Activated CD8-positive, alpha-beta T cell treated with anti-CD3 and anti-CD28 coated beads for 36 hours (primary cell): Measurements from ENCODE around the gene PPP1CA. TPM values are rescaled to one million over a fixed set of nuclear protein-coding genes. Genes with fewer than 3 reads are reported as not detected.

ENCODE experiments used
- ATAC-seq: fragments of 200-7000 bp; cut with Tn5 transposase; one replicate; pipeline ENCODE4 v1.10.0; 2021; ENCODE audit warnings: mild to moderate bottlenecking, moderate library complexity
- CTCF ChIA-PET: fragments of 350-600 bp; sonication (Branson Sonifier 250); formaldehyde crosslinking; loops from one replicate; lab custom pipeline; 2021; ENCODE audit warnings: antibody characterized with exemption; lab: Charles Lee
- POLR2A ChIA-PET: fragments of 350-600 bp; sonication (Branson Sonifier 250); formaldehyde crosslinking; loops from one replicate; lab custom pipeline; 2021; ENCODE audit warnings: antibody characterized with exemption; lab: Charles Lee
- DNase-seq: peaks from one replicate; pipeline ENCODE4 v3.0.0-alpha.2; 2020
- H3K27ac Mint-ChIP-seq: one replicate; pipeline ENCODE4 v1.8.0; 2021; ENCODE audit warnings: mild to moderate bottlenecking, mixed read lengths
- H3K27me3 Mint-ChIP-seq: one replicate; pipeline ENCODE4 v1.8.0; 2021; ENCODE audit warnings: mixed read lengths
- H3K36me3 Mint-ChIP-seq: one replicate; pipeline ENCODE4 v1.8.0; 2021; ENCODE audit warnings: low read depth, mixed read lengths
- H3K4me1 Mint-ChIP-seq: one replicate; pipeline ENCODE4 v1.8.0; 2021; ENCODE audit warnings: low read depth, mixed read lengths
- H3K4me3 Mint-ChIP-seq: one replicate; pipeline ENCODE4 v1.8.0; 2021; ENCODE audit warnings: mild to moderate bottlenecking, moderate library complexity, mixed read lengths
- H3K9me3 Mint-ChIP-seq: one replicate; pipeline ENCODE4 v1.8.0; 2021; ENCODE audit warnings: mixed read lengths
- CTCF ChIP-seq: fragments of 200-600 bp; IDR thresholded peaks from one replicate; pipeline ENCODE4 v1.8.0; 2022; ENCODE audit warnings: antibody characterized with exemption, mild to moderate bottlenecking
- intact Hi-C: fragments of 100-400 bp; cut with micrococcal nuclease; formaldehyde crosslinking; loops from one replicate; pipeline ENCODE4 v1.10.0; 2022
- total RNA-seq, 2 experiments: library from RNA; stranded (reverse); gene quantifications; one replicate each; pipeline ENCODE4 v1.2.3, GENCODE V29; 2021

Gene PPP1CA
- total RNA-seq, 2 experiments from 2014 or later: 249 to 258 TPM

GRCh38 chr11:67406969-67407687 lies 5.5 kb upstream of the PPP1CA start:
- intact Hi-C loops: loop anchor here (10.0 kb wide), 1 partner anchor 78 kb away; the partner anchor contains the start of gene AIP
- TF ChIP-seq CTCF: no peak
- Mint-ChIP-seq H3K9me3 (no peaks in the 10 kb centered on the region), H3K36me3 (peaks cover 56% of the 10 kb centered on the region), H3K4me1 (peaks cover 58% of the 10 kb centered on the region), H3K4me3 (peak overlapping the region; percentile 87), H3K27ac (peak overlapping the region; percentile 86), H3K27me3 (no peaks in the 10 kb centered on the region)
- ChIA-PET CTCF (interaction anchor here (0.6 to 3.5 kb wide), 5 partner anchors 12 to 100 kb away, joined by 3 to 20 read pairs (median 3); partner anchors contain the start of genes CDK2AP2 and POLD4), POLR2A (interaction anchor here (0.6 to 3.6 kb wide), 14 partner anchors 10 to 100 kb away, joined by 3 to 75 read pairs (median 4); partner anchors contain the start of genes PTPRCAP, RAD9A, RPS6KB2 and TMEM134)
- ATAC-seq: no peak
- peak; percentile 47 for DNase-seq

GRCh38 chr11:67406420-67406968 lies 4.8 kb upstream of the PPP1CA start:
- H3K27me3 Mint-ChIP-seq: no peaks in the 10 kb centered on the region
- TF ChIP-seq CTCF: no peak
- no peak for ATAC-seq
- no peaks in the 10 kb centered on the region for H3K9me3 Mint-ChIP-seq
- intact Hi-C loops: loop anchor here (10.0 kb wide), 1 partner anchor 78 kb away; the partner anchor contains the start of gene AIP
- ChIA-PET CTCF (interaction anchor here (0.6 to 3.5 kb wide), 3 partner anchors 13 to 53 kb away, joined by 3 to 20 read pairs (median 4); partner anchors contain the start of gene POLD4), POLR2A (interaction anchor here (0.6 to 3.6 kb wide), 10 partner anchors 12 to 78 kb away, joined by 3 to 75 read pairs (median 4); partner anchors contain the start of genes PTPRCAP, RAD9A, RPS6KB2 and TMEM134)
- H3K27ac Mint-ChIP-seq: peak overlapping the region; percentile 86
- peak overlapping the region; percentile 87 for H3K4me3 Mint-ChIP-seq
- H3K4me1 Mint-ChIP-seq: peaks cover 52% of the 10 kb centered on the region
- no peak for DNase-seq
- peaks cover 56% of the 10 kb centered on the region for H3K36me3 Mint-ChIP-seq

GRCh38 chr11:67405688-67406339 lies 4.2 kb upstream of the PPP1CA start:
- intact Hi-C loops: loop anchor here (10.0 kb wide), 1 partner anchor 79 kb away; the partner anchor contains the start of gene AIP
- Mint-ChIP-seq H3K4me1 (peaks cover 45% of the 10 kb centered on the region), H3K4me3 (peak overlapping the region; percentile 87), H3K27ac (peak overlapping the region; percentile 86), H3K9me3 (no peaks in the 10 kb centered on the region), H3K27me3 (no peaks in the 10 kb centered on the region), H3K36me3 (peaks cover 57% of the 10 kb centered on the region)
- DNase-seq: no peak
- ATAC-seq: no peak
- ChIA-PET CTCF (interaction anchor here (0.8 to 1.8 kb wide), 5 partner anchors 12 to 79 kb away, joined by 3 to 6 read pairs (median 4); partner anchors contain the start of gene RAD9A), POLR2A (interaction anchor here (0.8 to 6.6 kb wide), 6 partner anchors 14 to 128 kb away, joined by 3 to 130 read pairs (median 8); partner anchors contain the start of gene PTPRCAP)
- no peak for TF ChIP-seq CTCF

DNA sequence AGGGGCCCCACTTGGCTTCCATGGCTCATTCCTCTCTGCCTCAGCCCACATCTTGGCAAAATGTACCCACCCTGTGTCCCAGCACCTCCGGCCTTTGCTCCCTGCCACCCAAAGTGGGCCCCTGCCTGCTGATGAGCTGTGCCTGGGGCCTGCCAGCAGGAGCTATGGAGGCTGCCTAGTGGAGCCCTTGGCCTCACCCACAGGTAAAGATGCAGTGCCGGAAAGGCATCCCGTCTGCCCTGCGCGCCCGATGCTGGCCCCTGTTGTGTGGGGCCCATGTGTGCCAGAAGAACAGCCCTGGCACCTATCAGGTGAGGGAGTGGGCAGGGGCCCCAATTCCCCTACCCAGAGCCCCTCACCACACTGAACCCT lies 3.5 kb upstream of the PPP1CA start:
- ATAC-seq (no peak), DNase-seq (peak; percentile 66)
- intact Hi-C loops: loop anchor here (10.0 kb wide), 1 partner anchor 80 kb away; the partner anchor contains the start of gene AIP
- no peaks in the 10 kb centered on the region for H3K9me3 Mint-ChIP-seq
- peak overlapping the region; percentile 86 for H3K27ac Mint-ChIP-seq
- ChIA-PET CTCF (interaction anchor here (0.8 to 2.8 kb wide), 7 partner anchors 9 to 79 kb away, joined by 3 to 7 read pairs (median 4); partner anchors contain the start of gene RAD9A), POLR2A (interaction anchor here (0.8 to 6.6 kb wide), 8 partner anchors 7 to 128 kb away, joined by 3 to 130 read pairs (median 8); partner anchors contain the start of gene PTPRCAP)
- peaks cover 58% of the 10 kb centered on the region for H3K36me3 Mint-ChIP-seq
- H3K4me1 Mint-ChIP-seq: peaks cover 44% of the 10 kb centered on the region
- TF ChIP-seq CTCF: no peak
- no peaks in the 10 kb centered on the region for H3K27me3 Mint-ChIP-seq
- H3K4me3 Mint-ChIP-seq: peak overlapping the region; percentile 87
